Liver (tissue), 9 donors: Measurements from ENCODE around the gene GPR68. TPM values are rescaled to one million over a fixed set of nuclear protein-coding genes. Genes with fewer than 3 reads are reported as not detected.

ENCODE experiments used
- DNase-seq: peaks from one replicate; pipeline ENCODE4 v3.0.0-alpha.2; 2017; ENCODE audit warnings: low spot score
- H3K27ac ChIP-seq, 2 donors: one replicate each; pipeline ENCODE4 v1.7.0; 2013; ENCODE audit warnings: inconsistent platforms in 2 of 2, low read length in 2 of 2, control low read depth in 1 of 2, low read depth in 1 of 2, mild to moderate bottlenecking in 1 of 2
- H3K27me3 ChIP-seq, 4 donors: one replicate each; pipeline versions ENCODE4 v1.6.1 to v1.7.0; 2013; ENCODE audit warnings: low read length in 3 of 4, inconsistent platforms in 1 of 4, mild to moderate bottlenecking in 1 of 4, moderate library complexity in 1 of 4; ENCODE audit not compliant: control insufficient read depth in 4 of 4, insufficient read depth in 4 of 4
- H3K36me3 ChIP-seq, 4 donors: one replicate each; pipeline versions ENCODE4 v1.6.1 to v1.7.0; 2013; ENCODE audit warnings: low read length in 3 of 4, mild to moderate bottlenecking in 3 of 4, low read depth in 1 of 4, moderate library complexity in 1 of 4; ENCODE audit not compliant: control insufficient read depth in 4 of 4, insufficient read depth in 3 of 4
- H3K4me1 ChIP-seq, 4 donors: one replicate each; pipeline versions ENCODE4 v1.6.1 to v1.7.0; 2013; ENCODE audit warnings: low read length in 3 of 4, mild to moderate bottlenecking in 3 of 4, moderate library complexity in 1 of 4; ENCODE audit not compliant: control insufficient read depth in 4 of 4, insufficient read depth in 4 of 4
- H3K4me3 ChIP-seq, 3 donors: one replicate each; pipeline versions ENCODE4 v1.6.1 to v1.7.0; 2013; ENCODE audit warnings: low read length in 3 of 3, control low read depth in 1 of 3, low read depth in 1 of 3, mild to moderate bottlenecking in 1 of 3
- H3K9ac ChIP-seq, 2 donors: one replicate each; pipeline ENCODE4 v1.7.0; 2013; ENCODE audit warnings: low read length in 2 of 2, mild to moderate bottlenecking in 2 of 2, moderate library complexity in 2 of 2, control low read depth in 1 of 2, low read depth in 1 of 2
- H3K9me3 ChIP-seq, 4 donors: one replicate each; pipeline versions ENCODE4 v1.6.1 to v1.7.0; 2013; ENCODE audit warnings: low read length in 3 of 4; ENCODE audit not compliant: control insufficient read depth in 4 of 4
- ATF3 ChIP-seq: IDR thresholded peaks from 2 replicates; pipeline ENCODE4 v1.6.1; 2016; ENCODE audit warnings: antibody characterized with exemption
- CTCF ChIP-seq: fragments of 150-350 bp; IDR thresholded peaks from 2 replicates; pipeline ENCODE4 v1.5.1; 2017; ENCODE audit warnings: improper control_type of control experiment, low read depth, low read length; ENCODE audit not compliant: missing input control
- EGR1 ChIP-seq, 2 donors: IDR thresholded peaks; 2 replicates each; pipeline ENCODE4 v1.6.1; 2016 to 2018; ENCODE audit warnings: antibody characterized with exemption in 2 of 2, low read depth in 2 of 2
- FOXA1 ChIP-seq: IDR thresholded peaks from 2 replicates; pipeline ENCODE4 v1.6.1; 2016; ENCODE audit warnings: antibody characterized with exemption
- FOXA2 ChIP-seq: IDR thresholded peaks from 2 replicates; pipeline ENCODE4 v1.6.1; 2016; ENCODE audit warnings: antibody characterized with exemption
- GABPA ChIP-seq, 2 donors: IDR thresholded peaks in 1 of 2; conservative IDR thresholded peaks in 1 of 2; 2 replicates each; pipeline ENCODE4 v1.6.1; 2016; ENCODE audit warnings: antibody characterized with exemption in 2 of 2, mild to moderate bottlenecking in 1 of 2, moderate library complexity in 1 of 2
- HNF4A ChIP-seq, 2 donors: conservative IDR thresholded peaks; 2 replicates each; pipeline ENCODE4 v1.6.1; 2016; ENCODE audit warnings: antibody characterized with exemption in 2 of 2, mild to moderate bottlenecking in 2 of 2
- HNF4G ChIP-seq: IDR thresholded peaks from 2 replicates; pipeline ENCODE4 v1.6.1; 2016; ENCODE audit warnings: antibody characterized with exemption
- JUND ChIP-seq, 2 donors: IDR thresholded peaks; 2 replicates each; pipeline ENCODE4 v1.6.1; 2016; ENCODE audit warnings: antibody characterized with exemption in 2 of 2
- MAX ChIP-seq: IDR thresholded peaks from 2 replicates; pipeline ENCODE4 v1.6.1; 2016; ENCODE audit warnings: antibody characterized with exemption
- NR2F2 ChIP-seq: IDR thresholded peaks from 2 replicates; pipeline ENCODE4 v1.6.1; 2016; ENCODE audit warnings: antibody characterized with exemption
- RAD21 ChIP-seq, 2 donors: IDR thresholded peaks; 2 replicates each; pipeline ENCODE4 v1.6.1; 2016; ENCODE audit warnings: antibody characterized with exemption in 2 of 2, mild to moderate bottlenecking in 2 of 2
- REST ChIP-seq: IDR thresholded peaks from 2 replicates; pipeline ENCODE4 v1.6.1; 2016; ENCODE audit warnings: antibody characterized with exemption, mild to moderate bottlenecking
- RXRA ChIP-seq, 2 donors: IDR thresholded peaks; 2 replicates each; pipeline ENCODE4 v1.6.1; 2017 to 2018; ENCODE audit warnings: antibody characterized with exemption in 2 of 2, mild to moderate bottlenecking in 1 of 2
- SP1 ChIP-seq: IDR thresholded peaks from 2 replicates; pipeline ENCODE4 v1.6.1; 2018; ENCODE audit warnings: antibody characterized with exemption, mild to moderate bottlenecking
- TAF1 ChIP-seq: conservative IDR thresholded peaks from 2 replicates; pipeline ENCODE4 v1.6.1; 2016; ENCODE audit warnings: antibody characterized with exemption, mild to moderate bottlenecking
- YY1 ChIP-seq: IDR thresholded peaks from 2 replicates; pipeline ENCODE4 v1.6.1; 2016; ENCODE audit warnings: antibody characterized with exemption, mild to moderate bottlenecking
- ZBTB33 ChIP-seq: IDR thresholded peaks from 2 replicates; pipeline ENCODE4 v1.6.1; 2016; ENCODE audit warnings: antibody characterized with exemption
- WGBS: extraction: QIAGEN DNeasy Blood & Tissue Kit; methylation state at CpG from one replicate; pipeline ENCODE4 v1.1.7; 2013; 5-methylcytosine and 5-hydroxymethylcytosine counted together
- polyA plus RNA-seq, 2 donors: library from polyadenylated mRNA; stranded (reverse) in 1 of 2; unstranded in 1 of 2; fragments of 200-250 nt in 1 of 2; fragments of >200 nt in 1 of 2; fragmentation: Nextera tagmentation in 1 of 2; extraction: Ambion mirVana in 1 of 2; gene quantifications; one replicate each; pipeline versions ENCODE4 v1.2.1 to v1.2.3, GENCODE V29; 2013 to 2015
- total RNA-seq, 2 donors: library from RNA; depleted of rRNA; stranded (reverse); fragments of >200 nt; gene quantifications; one replicate each; pipeline ENCODE4 v1.2.3, GENCODE V29; 2014
- donor health status: healthy.
- donor health status: healthy.
- donor health status: healthy.
- donor health status: healthy.
- donor health status: healthy.

The GPR68 gene
- total and polyA plus RNA-seq, 4 donors: 0.17 to 0.37 (median 0.33) TPM; not detected in 1

- TF ChIP-seq HNF4G (no peak), SP1 (no peak), HNF4A (conservative IDR thresholded peaks at IDR 0.05) (no peak), EGR1 (IDR thresholded peaks at IDR 0.05; ENCODE audit: low read depth in 2 of 2) (no peak), TAF1 (no peak), REST (no peak), ZBTB33 (no peak), NR2F2 (no peak), FOXA1 (no peak), YY1 (no peak), CTCF (no peak), ATF3 (no peak), JUND (IDR thresholded peaks at IDR 0.05) (no peak), GABPA (IDR thresholded peaks at IDR 0.05 in 1 of 2, conservative IDR thresholded peaks at IDR 0.05 in 1 of 2) (no peak), FOXA2 (no peak), RAD21 (IDR thresholded peaks at IDR 0.05) (no peak), MAX (no peak), RXRA (IDR thresholded peaks at IDR 0.05) (no peak)
- 96% methylated on average over 27 of the region's 27 CpGs for WGBS
- no peak for DNase-seq
- H3K36me3 ChIP-seq: peaks cover 0 to 13% (median 6%) of the 10 kb centered on the region in 4 donors
- no peaks in the 10 kb centered on the region for H3K9me3 ChIP-seq
- no peak overlapping the region for H3K27ac ChIP-seq
- H3K4me1 ChIP-seq: peaks cover 0 to 3% (median 2%) of the 10 kb centered on the region in 4 donors
- no peak overlapping the region for H3K4me3 ChIP-seq
- H3K27me3 ChIP-seq: no peaks in the 10 kb centered on the region
- H3K9ac ChIP-seq: no peak overlapping the region
These were observed 28.9 kb upstream of the GPR68 start for GRCh38 chr14:91273273-91273884.
